Transverse colon (tissue), 4 donors: Measurements from ENCODE around the gene DCAF15.

ENCODE experiments used
- EP300 ChIP-seq: sonication (generic); formaldehyde crosslinking; IDR thresholded peaks from one replicate; pipeline ENCODE4 v1.6.1; 2017; ENCODE audit warnings: antibody characterized with exemption, low read depth
- POLR2AphosphoS5 ChIP-seq, 3 donors: sonication (generic); formaldehyde crosslinking; IDR thresholded peaks; one replicate each; pipeline ENCODE4 v1.6.1; 2016; ENCODE audit warnings: antibody characterized with exemption in 3 of 3
- TF ChIP-seq, protein P1 (sequence below), 5 experiments: fragments of 200-600 bp in 3 of 5; fragments of 450-650 bp in 2 of 5; sonication (generic) in 3 of 5; IDR thresholded peaks; 1 replicate in 2 of 5; 2 replicates in 3 of 5; pipeline ENCODE4 v1.5.1; 2016 to 2017; ENCODE audit warnings: antibody characterized with exemption in 5 of 5, inconsistent platforms in 3 of 5, mild to moderate bottlenecking in 2 of 5, moderate library complexity in 1 of 5

DNA sequence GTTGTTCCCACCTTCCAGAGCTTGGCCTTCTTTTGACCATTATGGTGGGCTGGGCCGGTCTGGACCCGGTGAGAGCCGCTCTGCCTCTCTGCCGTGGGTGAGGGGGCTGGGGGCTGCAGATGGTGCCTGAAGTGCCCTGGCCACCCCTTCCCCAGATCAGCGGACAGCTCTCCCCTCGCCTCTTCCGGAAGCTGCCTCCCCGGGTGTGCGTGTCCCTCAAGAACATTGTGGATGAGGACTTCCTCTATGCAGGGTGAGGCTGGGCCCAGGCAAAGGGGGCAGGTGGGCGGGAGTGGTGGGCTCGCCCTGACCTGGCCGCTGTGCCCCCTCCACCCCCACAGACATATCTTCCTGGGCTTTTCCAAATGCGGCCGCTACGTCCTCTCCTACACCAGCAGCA lies 1.9 kb downstream of the DCAF15 start:
- TF ChIP-seq EP300: no peak
- TF ChIP-seq, protein P1, sequence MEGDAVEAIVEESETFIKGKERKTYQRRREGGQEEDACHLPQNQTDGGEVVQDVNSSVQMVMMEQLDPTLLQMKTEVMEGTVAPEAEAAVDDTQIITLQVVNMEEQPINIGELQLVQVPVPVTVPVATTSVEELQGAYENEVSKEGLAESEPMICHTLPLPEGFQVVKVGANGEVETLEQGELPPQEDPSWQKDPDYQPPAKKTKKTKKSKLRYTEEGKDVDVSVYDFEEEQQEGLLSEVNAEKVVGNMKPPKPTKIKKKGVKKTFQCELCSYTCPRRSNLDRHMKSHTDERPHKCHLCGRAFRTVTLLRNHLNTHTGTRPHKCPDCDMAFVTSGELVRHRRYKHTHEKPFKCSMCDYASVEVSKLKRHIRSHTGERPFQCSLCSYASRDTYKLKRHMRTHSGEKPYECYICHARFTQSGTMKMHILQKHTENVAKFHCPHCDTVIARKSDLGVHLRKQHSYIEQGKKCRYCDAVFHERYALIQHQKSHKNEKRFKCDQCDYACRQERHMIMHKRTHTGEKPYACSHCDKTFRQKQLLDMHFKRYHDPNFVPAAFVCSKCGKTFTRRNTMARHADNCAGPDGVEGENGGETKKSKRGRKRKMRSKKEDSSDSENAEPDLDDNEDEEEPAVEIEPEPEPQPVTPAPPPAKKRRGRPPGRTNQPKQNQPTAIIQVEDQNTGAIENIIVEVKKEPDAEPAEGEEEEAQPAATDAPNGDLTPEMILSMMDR (IDR thresholded peaks at IDR 0.05): no peak
- TF ChIP-seq POLR2AphosphoS5 (IDR thresholded peaks at IDR 0.05): no peak
